IgD-negative memory B cell (primary cell): ENCODE results near the gene KCNMA1. TPM values are rescaled to one million over a fixed set of nuclear protein-coding genes. Genes with fewer than 3 reads are reported as not detected.

Experiments
- H3K27ac Mint-ChIP-seq, 3 donors: one replicate each; pipeline ENCODE4 v1.8.0; 2020 to 2022; ENCODE audit warnings: mild to moderate bottlenecking in 3 of 3, mixed read lengths in 3 of 3, moderate library complexity in 1 of 3
- H3K27me3 Mint-ChIP-seq: one replicate; pipeline ENCODE4 v1.8.0; 2021; ENCODE audit warnings: mixed read lengths
- H3K36me3 Mint-ChIP-seq: one replicate; pipeline ENCODE4 v1.8.0; 2020; ENCODE audit warnings: mild to moderate bottlenecking, mixed read lengths
- H3K4me1 Mint-ChIP-seq, 3 donors: one replicate each; pipeline ENCODE4 v1.8.0; 2020 to 2022; ENCODE audit warnings: mixed read lengths in 3 of 3, mild to moderate bottlenecking in 1 of 3
- H3K4me3 Mint-ChIP-seq, 4 donors: one replicate each; pipeline ENCODE4 v1.8.0; 2020 to 2022; ENCODE audit warnings: mild to moderate bottlenecking in 4 of 4, mixed read lengths in 4 of 4, moderate library complexity in 3 of 4
- H3K9me3 Mint-ChIP-seq, 3 donors: one replicate each; pipeline ENCODE4 v1.8.0; 2020 to 2021; ENCODE audit warnings: mixed read lengths in 3 of 3, mild to moderate bottlenecking in 1 of 3
- polyA plus RNA-seq: library from polyadenylated mRNA; unstranded; fragments of 300-500 nt; fragmentation: Illumina TruSeq; gene quantifications from one replicate; pipeline ENCODE4 v1.2.3, GENCODE V29; 2021

The KCNMA1 gene
- polyA plus RNA-seq, 1 donor from 2014 or later: 5.5 TPM

GRCh38 chr10:77188000-77188395 is 449.6 kb downstream of the KCNMA1 start:
- Mint-ChIP-seq H3K27ac (no peak overlapping the region), H3K36me3 (no peaks in the 10 kb centered on the region), H3K4me1 (peaks cover 0 to 1% (median 0%) of the 10 kb centered on the region in 3 donors), H3K27me3 (peaks cover 3% of the 10 kb centered on the region), H3K4me3 (no peak overlapping the region), H3K9me3 (no peaks in the 10 kb centered on the region)

GRCh38 chr10:77187376-77187999 is 450.1 kb downstream of the KCNMA1 start:
- no peak overlapping the region for H3K4me3 Mint-ChIP-seq
- no peaks in the 10 kb centered on the region for H3K9me3 Mint-ChIP-seq
- H3K4me1 Mint-ChIP-seq: peaks cover 0 to 1% (median 0%) of the 10 kb centered on the region in 3 donors
- no peaks in the 10 kb centered on the region for H3K36me3 Mint-ChIP-seq
- H3K27ac Mint-ChIP-seq: no peak overlapping the region
- peaks cover 3% of the 10 kb centered on the region for H3K27me3 Mint-ChIP-seq

- H3K27ac Mint-ChIP-seq: peak overlapping the region in 2 of 3 donors; percentile 9 to 17
- H3K4me1 Mint-ChIP-seq: no peaks in the 10 kb centered on the region
- no peaks in the 10 kb centered on the region for H3K36me3 Mint-ChIP-seq
- H3K9me3 Mint-ChIP-seq: no peaks in the 10 kb centered on the region
- no peak overlapping the region for H3K4me3 Mint-ChIP-seq
- peaks cover 2% of the 10 kb centered on the region for H3K27me3 Mint-ChIP-seq
Measured at GRCh38 chr10:77186936-77187335, 450.7 kb downstream of the KCNMA1 start.

GRCh38 chr10:77185696-77186095 is 451.9 kb downstream of the KCNMA1 start:
- Mint-ChIP-seq H3K4me1 (no peaks in the 10 kb centered on the region), H3K27ac (no peak overlapping the region), H3K4me3 (no peak overlapping the region)

GRCh38 chr10:77182803-77183202 is 454.8 kb downstream of the KCNMA1 start:
- Mint-ChIP-seq H3K4me1 (peaks cover 0 to under 1% (median 0%) of the 10 kb centered on the region in 3 donors), H3K36me3 (no peaks in the 10 kb centered on the region), H3K27me3 (peaks cover 4% of the 10 kb centered on the region)

More at GRCh38 chr10:77185696-77186095, 451.9 kb downstream of the KCNMA1 start:
- Mint-ChIP-seq H3K36me3 (no peaks in the 10 kb centered on the region), H3K9me3 (no peaks in the 10 kb centered on the region), H3K27me3 (no peaks in the 10 kb centered on the region)

GRCh38 chr10:77180794-77181193 is 456.8 kb downstream of the KCNMA1 start:
- Mint-ChIP-seq H3K27ac (no peak overlapping the region), H3K4me1 (peaks cover 0 to 7% (median 0%) of the 10 kb centered on the region in 3 donors), H3K27me3 (peaks cover 4% of the 10 kb centered on the region), H3K4me3 (no peak overlapping the region), H3K36me3 (no peaks in the 10 kb centered on the region), H3K9me3 (no peaks in the 10 kb centered on the region)

More at GRCh38 chr10:77182803-77183202, 454.8 kb downstream of the KCNMA1 start:
- H3K4me3 Mint-ChIP-seq: no peak overlapping the region
- H3K9me3 Mint-ChIP-seq: no peaks in the 10 kb centered on the region
- H3K27ac Mint-ChIP-seq: no peak overlapping the region

- H3K4me3 Mint-ChIP-seq: no peak overlapping the region
- peaks cover 4% of the 10 kb centered on the region for H3K27me3 Mint-ChIP-seq
- no peak overlapping the region for H3K27ac Mint-ChIP-seq
- H3K36me3 Mint-ChIP-seq: no peaks in the 10 kb centered on the region
- no peaks in the 10 kb centered on the region for H3K9me3 Mint-ChIP-seq
- peaks cover 0 to 9% (median 0%) of the 10 kb centered on the region in 3 donors for H3K4me1 Mint-ChIP-seq
Measured at GRCh38 chr10:77180104-77180503, 457.5 kb downstream of the KCNMA1 start.

- Mint-ChIP-seq H3K9me3 (no peaks in the 10 kb centered on the region), H3K27me3 (peaks cover 6% of the 10 kb centered on the region), H3K4me1 (peaks cover 0 to 9% (median 0%) of the 10 kb centered on the region in 3 donors), H3K4me3 (no peak overlapping the region), H3K27ac (no peak overlapping the region), H3K36me3 (no peaks in the 10 kb centered on the region)
Measured at GRCh38 chr10:77179015-77179695, 458.5 kb downstream of the KCNMA1 start.

GRCh38 chr10:77177589-77177988 is 460.0 kb downstream of the KCNMA1 start:
- Mint-ChIP-seq H3K36me3 (no peaks in the 10 kb centered on the region), H3K27ac (no peak overlapping the region), H3K27me3 (peaks cover 8% of the 10 kb centered on the region), H3K9me3 (no peaks in the 10 kb centered on the region), H3K4me1 (peaks cover 0 to 9% (median 0%) of the 10 kb centered on the region in 3 donors), H3K4me3 (no peak overlapping the region)

- peaks cover 8% of the 10 kb centered on the region for H3K27me3 Mint-ChIP-seq
- no peak overlapping the region for H3K27ac Mint-ChIP-seq
- no peaks in the 10 kb centered on the region for H3K9me3 Mint-ChIP-seq
- no peaks in the 10 kb centered on the region for H3K36me3 Mint-ChIP-seq
- peaks cover 0 to 9% (median 0%) of the 10 kb centered on the region in 3 donors for H3K4me1 Mint-ChIP-seq
- peak overlapping the region in 1 of 4 donors; percentile 56 for H3K4me3 Mint-ChIP-seq
Measured at GRCh38 chr10:77177161-77177560, 460.4 kb downstream of the KCNMA1 start.

GRCh38 chr10:77176232-77176631 is 461.4 kb downstream of the KCNMA1 start:
- H3K36me3 Mint-ChIP-seq: no peaks in the 10 kb centered on the region
- peaks cover 8% of the 10 kb centered on the region for H3K27me3 Mint-ChIP-seq
- peaks cover 0 to 9% (median 0%) of the 10 kb centered on the region in 3 donors for H3K4me1 Mint-ChIP-seq
- no peaks in the 10 kb centered on the region for H3K9me3 Mint-ChIP-seq
- H3K27ac Mint-ChIP-seq: no peak overlapping the region
- peak overlapping the region in 1 of 4 donors; percentile 76 for H3K4me3 Mint-ChIP-seq

- Mint-ChIP-seq H3K36me3 (no peaks in the 10 kb centered on the region), H3K27ac (no peak overlapping the region)
Measured at GRCh38 chr10:77175631-77176222, 461.9 kb downstream of the KCNMA1 start.

GRCh38 chr10:77173615-77174461 is 463.8 kb downstream of the KCNMA1 start:
- Mint-ChIP-seq H3K9me3 (no peaks in the 10 kb centered on the region), H3K36me3 (no peaks in the 10 kb centered on the region)

More at GRCh38 chr10:77175631-77176222, 461.9 kb downstream of the KCNMA1 start:
- peaks cover 8% of the 10 kb centered on the region for H3K27me3 Mint-ChIP-seq
- H3K4me1 Mint-ChIP-seq: peaks cover 0 to 9% (median 0%) of the 10 kb centered on the region in 3 donors
- H3K9me3 Mint-ChIP-seq: no peaks in the 10 kb centered on the region
- no peak overlapping the region for H3K4me3 Mint-ChIP-seq

GRCh38 chr10:77172086-77172485 is 465.5 kb downstream of the KCNMA1 start:
- Mint-ChIP-seq H3K9me3 (no peaks in the 10 kb centered on the region), H3K4me3 (no peak overlapping the region), H3K27ac (no peak overlapping the region), H3K27me3 (peaks cover 4% of the 10 kb centered on the region), H3K4me1 (peaks cover 0 to 7% (median 0%) of the 10 kb centered on the region in 3 donors), H3K36me3 (no peaks in the 10 kb centered on the region)

More at GRCh38 chr10:77173615-77174461, 463.8 kb downstream of the KCNMA1 start:
- no peak overlapping the region for H3K27ac Mint-ChIP-seq
- H3K27me3 Mint-ChIP-seq: peaks cover 4% of the 10 kb centered on the region
- H3K4me3 Mint-ChIP-seq: no peak overlapping the region
- H3K4me1 Mint-ChIP-seq: peaks cover 0 to 12% (median 0%) of the 10 kb centered on the region in 3 donors
